IMR-90 (cell line): ENCODE data around the gene IL17A. TPM values are rescaled to one million over a fixed set of nuclear protein-coding genes. Genes with fewer than 3 reads are reported as not detected.

Source experiments
- ATAC-seq: fragments of 200-7000 bp; cut with Tn5 transposase; 2 replicates; pipeline ENCODE4 v1.9.1; 2020; ENCODE audit warnings: low read depth, mild to moderate bottlenecking, moderate library complexity
- BruUV-seq: library from RNA; stranded (reverse); fragments of 400-500 nt; replicated peaks from 2 replicates; lab custom pipeline; 2021; lab: Mats Ljungman, UMichigan
- CTCF ChIA-PET: fragments of 300-600 bp; formaldehyde crosslinking; extraction: SDS; loops from one replicate; lab custom pipeline; 2021; ENCODE audit warnings: antibody characterized with exemption; lab: Yijun Ruan, JAX
- POLR2A ChIA-PET: fragments of 300-600 bp; sonication (Branson Sonifier 250); formaldehyde crosslinking; loops from one replicate; lab custom pipeline; 2022; ENCODE audit warnings: antibody characterized with exemption; ENCODE audit not compliant: unreplicated experiment; lab: Charles Lee
- DNase-seq: peaks from one replicate; pipeline ENCODE4 v3.0.0; 2013
- H2AFZ ChIP-seq: replicated peaks from 2 replicates; pipeline ENCODE3; 2013; ENCODE audit warnings: low read length, mild to moderate bottlenecking; ENCODE audit not compliant: poor library complexity
- H2AK5ac ChIP-seq: 2 replicates; pipeline ENCODE4 v1.6.1; 2013; ENCODE audit warnings: low read depth, low read length, inconsistent platforms
- H2AK9ac ChIP-seq: replicated peaks from 2 replicates; pipeline ENCODE3; 2013; ENCODE audit warnings: mild to moderate bottlenecking, low read depth, low read length, moderate library complexity; ENCODE audit not compliant: poor library complexity
- H2BK120ac ChIP-seq: 2 replicates; pipeline ENCODE4 v1.6.1; 2013; ENCODE audit warnings: low read depth, low read length, inconsistent platforms
- H2BK15ac ChIP-seq: 3 replicates; pipeline ENCODE4 v1.6.1; 2013; ENCODE audit warnings: low read depth, low read length, inconsistent platforms
- H2BK20ac ChIP-seq: 2 replicates; pipeline ENCODE4 v1.6.1; 2013; ENCODE audit warnings: low read depth, mild to moderate bottlenecking, inconsistent platforms, low read length, moderate library complexity
- H2BK5ac ChIP-seq: 2 replicates; pipeline ENCODE4 v1.6.1; 2013; ENCODE audit warnings: mild to moderate bottlenecking, low read depth, low read length, inconsistent platforms; ENCODE audit not compliant: poor library complexity, severe bottlenecking
- H3K14ac ChIP-seq: replicated peaks from 2 replicates; pipeline ENCODE4 v1.6.1; 2013; ENCODE audit warnings: low read depth, low read length, inconsistent platforms
- H3K18ac ChIP-seq: 2 replicates; pipeline ENCODE4 v1.6.1; 2013; ENCODE audit warnings: low read depth, low read length, control low read depth
- H3K23ac ChIP-seq: 2 replicates; pipeline ENCODE4 v1.6.1; 2013; ENCODE audit warnings: low read depth, low read length, inconsistent platforms
- H3K27ac ChIP-seq: 2 replicates; pipeline ENCODE4 v1.5.1; 2013; ENCODE audit warnings: mild to moderate bottlenecking, control low read depth, low read length; ENCODE audit not compliant: insufficient read depth
- H3K27me3 ChIP-seq: 2 replicates; pipeline ENCODE4 v1.6.1; 2013; ENCODE audit warnings: low read length; ENCODE audit not compliant: control insufficient read depth, insufficient read depth
- H3K36me3 ChIP-seq: 2 replicates; pipeline ENCODE4 v1.6.1; 2013; ENCODE audit warnings: low read length, mixed read lengths; ENCODE audit not compliant: control insufficient read depth, insufficient read depth
- H3K4ac ChIP-seq: 2 replicates; pipeline ENCODE4 v1.6.1; 2013; ENCODE audit warnings: low read depth, low read length, inconsistent platforms
- H3K4me1 ChIP-seq: 2 replicates; pipeline ENCODE4 v1.6.1; 2013; ENCODE audit warnings: low read length, mixed read lengths; ENCODE audit not compliant: control insufficient read depth, insufficient read depth
- H3K4me2 ChIP-seq: 2 replicates; pipeline ENCODE4 v1.6.1; 2013; ENCODE audit warnings: low read depth, mild to moderate bottlenecking, control low read depth, low read length, moderate library complexity
- H3K4me3 ChIP-seq: 2 replicates; pipeline ENCODE4 v1.5.1; 2013; ENCODE audit warnings: low read depth, mild to moderate bottlenecking, control low read depth, low read length, moderate library complexity; ENCODE audit not compliant: insufficient read depth
- H3K56ac ChIP-seq: 2 replicates; pipeline ENCODE4 v1.6.1; 2013; ENCODE audit warnings: low read length, inconsistent platforms; ENCODE audit not compliant: insufficient read depth; ENCODE audit errors: extremely low read depth
- H3K79me1 ChIP-seq, 2 experiments: 2 replicates each; pipeline ENCODE4 v1.6.1; 2013; ENCODE audit warnings: low read length in 2 of 2, inconsistent platforms in 1 of 2, low read depth in 1 of 2
- H3K9ac ChIP-seq: 2 replicates; pipeline ENCODE4 v1.6.1; 2013; ENCODE audit warnings: low read depth, low read length, control low read depth
- H3K9me1 ChIP-seq: 2 replicates; pipeline ENCODE4 v1.6.1; 2013; ENCODE audit warnings: low read length, inconsistent platforms; ENCODE audit not compliant: insufficient read depth
- H3K9me3 ChIP-seq: 2 replicates; pipeline ENCODE4 v1.6.1; 2013; ENCODE audit warnings: low read length; ENCODE audit not compliant: control insufficient read depth, insufficient read depth
- H4K20me1 ChIP-seq: 2 replicates; pipeline ENCODE4 v1.6.1; 2013; ENCODE audit warnings: low read length, inconsistent platforms; ENCODE audit not compliant: insufficient read depth
- H4K5ac ChIP-seq: 2 replicates; pipeline ENCODE4 v1.6.1; 2013; ENCODE audit warnings: mild to moderate bottlenecking, low read depth, low read length, control low read depth
- H4K8ac ChIP-seq, 2 experiments: 2 replicates each; pipeline ENCODE4 v1.6.1; 2013; ENCODE audit warnings: low read depth in 2 of 2, low read length in 2 of 2, control low read depth in 1 of 2, inconsistent platforms in 1 of 2
- H4K91ac ChIP-seq: 2 replicates; pipeline ENCODE4 v1.6.1; 2013; ENCODE audit warnings: low read depth, low read length, inconsistent platforms; ENCODE audit not compliant: insufficient read depth
- CEBPB ChIP-seq: IDR thresholded peaks from 2 replicates; pipeline ENCODE4 v1.6.1; 2012; ENCODE audit warnings: low read depth, low read length, improper control_type of control experiment
- CHD1 ChIP-seq: IDR thresholded peaks from 2 replicates; pipeline ENCODE4 v1.6.1; 2012; ENCODE audit warnings: low read depth, low read length, improper control_type of control experiment
- CTCF ChIP-seq: conservative IDR thresholded peaks from 2 replicates; pipeline ENCODE4 v1.5.1; 2012; ENCODE audit warnings: mild to moderate bottlenecking, low read depth, low read length, improper control_type of control experiment
- ELK1 ChIP-seq: fragments of 150-350 bp; IDR thresholded peaks from 2 replicates; pipeline ENCODE4 v1.6.1; 2016; ENCODE audit warnings: low read depth, mild to moderate bottlenecking, low read length, moderate library complexity, borderline replicate concordance
- FOS ChIP-seq: fragments of 150-350 bp; IDR thresholded peaks from 2 replicates; pipeline ENCODE4 v1.6.1; 2016; ENCODE audit warnings: low read depth, low read length
- MAFK ChIP-seq: IDR thresholded peaks from 2 replicates; pipeline ENCODE4 v1.6.1; 2012; ENCODE audit warnings: low read depth, low read length, improper control_type of control experiment
- MAZ ChIP-seq: IDR thresholded peaks from 2 replicates; pipeline ENCODE4 v1.6.1; 2012; ENCODE audit warnings: low read depth, mild to moderate bottlenecking, low read length, improper control_type of control experiment, moderate library complexity, borderline replicate concordance
- MXI1 ChIP-seq: IDR thresholded peaks from 2 replicates; pipeline ENCODE4 v1.6.1; 2012; ENCODE audit warnings: low read depth, mild to moderate bottlenecking, low read length, moderate library complexity, borderline replicate concordance
- NFE2L2 ChIP-seq: fragments of 150-350 bp; IDR thresholded peaks from 2 replicates; pipeline ENCODE4 v1.6.1; 2016; ENCODE audit warnings: low read depth, mild to moderate bottlenecking, low read length
- POLR2A ChIP-seq: IDR thresholded peaks from 2 replicates; pipeline ENCODE4 v1.6.1; 2012; ENCODE audit warnings: mild to moderate bottlenecking, low read depth, low read length
- RAD21 ChIP-seq: IDR thresholded peaks from 2 replicates; pipeline ENCODE4 v1.6.1; 2012; ENCODE audit warnings: low read length, improper control_type of control experiment
- RCOR1 ChIP-seq: IDR thresholded peaks from 2 replicates; pipeline ENCODE4 v1.6.1; 2012; ENCODE audit warnings: mild to moderate bottlenecking, low read length, improper control_type of control experiment; ENCODE audit not compliant: insufficient replicate concordance
- RFX5 ChIP-seq: IDR thresholded peaks from 2 replicates; pipeline ENCODE4 v1.8.0; 2012; ENCODE audit warnings: low read depth, mild to moderate bottlenecking, low read length, moderate library complexity
- SMC3 ChIP-seq: fragments of 150-350 bp; IDR thresholded peaks from 2 replicates; pipeline ENCODE4 v1.6.1; 2016; ENCODE audit warnings: low read depth, mild to moderate bottlenecking, antibody characterized with exemption, low read length, moderate library complexity
- USF2 ChIP-seq: fragments of 150-350 bp; IDR thresholded peaks from 2 replicates; pipeline ENCODE4 v1.6.1; 2017; ENCODE audit warnings: mild to moderate bottlenecking, antibody characterized with exemption, low read length, low read depth
- WGBS, 2 experiments: methylation state at CpG; one replicate each; pipeline versions ENCODE4 v1.1.5 to v1.1.7; 2013; ENCODE audit warnings: missing lambda C conversion rate in 2 of 2; ENCODE audit not compliant: insufficient read length in 1 of 2; ENCODE audit errors: extremely low coverage in 2 of 2; 5-methylcytosine and 5-hydroxymethylcytosine counted together
- dilution Hi-C: fragments of 300-500 bp; cut with HindIII; formaldehyde crosslinking; loops from one replicate; pipeline ENCODE4 v1.14.3; 2018; ENCODE audit warnings: low sequenced_read_pairs; ENCODE audit not compliant: unreplicated experiment
- in situ Hi-C: fragments of 300-500 bp; cut with MboI; formaldehyde crosslinking; loops from 3 replicates; pipeline ENCODE4 v1.14.3; 2019; ENCODE audit warnings: low sequenced_read_pairs, inconsistent platforms, mixed read lengths
- intact Hi-C: fragments of 100-400 bp; cut with micrococcal nuclease; formaldehyde crosslinking; loops from 2 replicates; pipeline ENCODE4 v1.10.0; 2022
- polyA plus RNA-seq, 3 experiments: library from polyadenylated mRNA; depleted of rRNA; stranded (reverse); fragments of >200 nt; gene quantifications; 2 replicates each; pipeline ENCODE4 v1.2.3, GENCODE V29; 2012; ENCODE audit warnings: low replicate concordance in 1 of 3
- total RNA-seq: library from RNA; depleted of rRNA; stranded (reverse); fragments of >200 nt; gene quantifications from 2 replicates; pipeline ENCODE4 v1.2.3, GENCODE V29; 2012

Gene IL17A
- total and polyA plus RNA-seq, 2 of the 4 experiments (the other 2 are of a cell fraction): not detected

- in situ Hi-C loops (no loop called here), dilution Hi-C loops (no loop called here), intact Hi-C loops (no loop called here)
- no peak overlapping the region for H3K27ac ChIP-seq
- H3K4me3 ChIP-seq: no peak overlapping the region
- no peak overlapping the region for H3K56ac ChIP-seq
- ATAC-seq: peak; percentile 90
- peak overlapping the region; percentile 28 for H2AFZ ChIP-seq
- H3K27me3 ChIP-seq: peaks cover 18% of the 10 kb centered on the region
- no peaks in the 10 kb centered on the region for H3K79me1 ChIP-seq
- no peak overlapping the region for H2BK120ac ChIP-seq
- H3K9me1 ChIP-seq: no peaks in the 10 kb centered on the region
- no peaks in the 10 kb centered on the region for H3K9me3 ChIP-seq
- H3K14ac ChIP-seq: no peak overlapping the region
- ChIA-PET CTCF (interaction anchor here (0.6 to 1.3 kb wide), 5 partner anchors 9 to 64 kb away, joined by 3 to 4 read pairs (median 3); no protein-coding TSS in a partner anchor), POLR2A (no interaction called here)
- H2AK9ac ChIP-seq: no peak overlapping the region
- H2AK5ac ChIP-seq: no peak overlapping the region
- no TSS peak for BruUV-seq
- WGBS, 2 experiments: 17% methylated on average over 2 of the region's 15 CpGs; no CpG with 5 or more reads in 1 of the 2 experiments
- H4K8ac ChIP-seq: no peak overlapping the region
- H3K9ac ChIP-seq: no peak overlapping the region
- H4K20me1 ChIP-seq: no peaks in the 10 kb centered on the region
- H4K5ac ChIP-seq: no peak overlapping the region
- peak; percentile 63 for DNase-seq
- H3K18ac ChIP-seq: no peak overlapping the region
- no peak overlapping the region for H2BK15ac ChIP-seq
- H4K91ac ChIP-seq: no peak overlapping the region
- no peaks in the 10 kb centered on the region for H3K36me3 ChIP-seq
- no peak overlapping the region for H3K4ac ChIP-seq
- H3K4me2 ChIP-seq: no peak overlapping the region
- no peak overlapping the region for H3K23ac ChIP-seq
- H3K4me1 ChIP-seq: no peaks in the 10 kb centered on the region
- H2BK20ac ChIP-seq: no peak overlapping the region
- H2BK5ac ChIP-seq: no peak overlapping the region
- TF ChIP-seq SMC3 (peak; percentile 46), MAZ (no peak), FOS (no peak), RCOR1 (no peak), ELK1 (no peak), MXI1 (no peak), RFX5 (no peak), MAFK (no peak), NFE2L2 (no peak), CTCF (peak; percentile 52), USF2 (no peak), CEBPB (no peak), CHD1 (no peak), RAD21 (peak; percentile 51), POLR2A (no peak)
These were observed 48.0 kb downstream of the IL17A start for GRCh38 chr6:52233975-52234823.
